GM13977 (cell line): ENCODE data around the gene SEC14L6.

ENCODE experiments used
- DNase-seq: peaks from one replicate; pipeline ENCODE4 v3.0.0; 2012; ENCODE audit warnings: low spot score
- in situ Hi-C: fragments of 300-500 bp; cut with MboI; formaldehyde crosslinking; loops from one replicate; pipeline ENCODE4 v1.12.0; 2022; ENCODE audit warnings: low sequenced_read_pairs, low pct_unique_long_range_greater_than_20kb, mixed read lengths, inconsistent platforms; ENCODE audit not compliant: unreplicated experiment
- TF ChIP-seq, protein P1 (sequence below): IDR thresholded peaks from 2 replicates; pipeline ENCODE4 v1.5.1; 2012; ENCODE audit warnings: mild to moderate bottlenecking, control low read depth; ENCODE audit not compliant: insufficient read depth; ENCODE audit errors: extremely low read depth, missing control alignments

The SEC14L6 gene

DNA sequence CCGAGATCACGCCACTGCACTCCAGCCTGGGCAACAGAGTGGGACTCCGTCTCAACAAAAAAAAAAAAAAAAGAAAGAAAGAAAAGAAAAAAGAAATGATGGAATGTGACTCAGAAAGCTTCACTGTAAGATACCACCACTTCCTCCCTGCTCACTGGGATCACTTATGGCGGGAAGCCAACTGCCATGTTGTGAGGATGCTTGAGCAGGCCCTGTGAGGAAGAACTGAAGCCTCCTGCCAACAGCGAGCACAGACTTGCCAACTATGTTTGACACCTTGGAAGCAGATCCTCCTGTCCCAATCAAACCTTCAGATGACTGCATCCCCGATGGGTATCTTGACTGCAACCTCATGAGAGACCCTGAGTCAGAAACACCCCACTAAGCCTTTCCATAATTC is 8.3 kb downstream of the SEC14L6 start:
- no peak for DNase-seq
- TF ChIP-seq, protein P1, sequence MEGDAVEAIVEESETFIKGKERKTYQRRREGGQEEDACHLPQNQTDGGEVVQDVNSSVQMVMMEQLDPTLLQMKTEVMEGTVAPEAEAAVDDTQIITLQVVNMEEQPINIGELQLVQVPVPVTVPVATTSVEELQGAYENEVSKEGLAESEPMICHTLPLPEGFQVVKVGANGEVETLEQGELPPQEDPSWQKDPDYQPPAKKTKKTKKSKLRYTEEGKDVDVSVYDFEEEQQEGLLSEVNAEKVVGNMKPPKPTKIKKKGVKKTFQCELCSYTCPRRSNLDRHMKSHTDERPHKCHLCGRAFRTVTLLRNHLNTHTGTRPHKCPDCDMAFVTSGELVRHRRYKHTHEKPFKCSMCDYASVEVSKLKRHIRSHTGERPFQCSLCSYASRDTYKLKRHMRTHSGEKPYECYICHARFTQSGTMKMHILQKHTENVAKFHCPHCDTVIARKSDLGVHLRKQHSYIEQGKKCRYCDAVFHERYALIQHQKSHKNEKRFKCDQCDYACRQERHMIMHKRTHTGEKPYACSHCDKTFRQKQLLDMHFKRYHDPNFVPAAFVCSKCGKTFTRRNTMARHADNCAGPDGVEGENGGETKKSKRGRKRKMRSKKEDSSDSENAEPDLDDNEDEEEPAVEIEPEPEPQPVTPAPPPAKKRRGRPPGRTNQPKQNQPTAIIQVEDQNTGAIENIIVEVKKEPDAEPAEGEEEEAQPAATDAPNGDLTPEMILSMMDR = no peak
- in situ Hi-C loops = no loop called here

DNA sequence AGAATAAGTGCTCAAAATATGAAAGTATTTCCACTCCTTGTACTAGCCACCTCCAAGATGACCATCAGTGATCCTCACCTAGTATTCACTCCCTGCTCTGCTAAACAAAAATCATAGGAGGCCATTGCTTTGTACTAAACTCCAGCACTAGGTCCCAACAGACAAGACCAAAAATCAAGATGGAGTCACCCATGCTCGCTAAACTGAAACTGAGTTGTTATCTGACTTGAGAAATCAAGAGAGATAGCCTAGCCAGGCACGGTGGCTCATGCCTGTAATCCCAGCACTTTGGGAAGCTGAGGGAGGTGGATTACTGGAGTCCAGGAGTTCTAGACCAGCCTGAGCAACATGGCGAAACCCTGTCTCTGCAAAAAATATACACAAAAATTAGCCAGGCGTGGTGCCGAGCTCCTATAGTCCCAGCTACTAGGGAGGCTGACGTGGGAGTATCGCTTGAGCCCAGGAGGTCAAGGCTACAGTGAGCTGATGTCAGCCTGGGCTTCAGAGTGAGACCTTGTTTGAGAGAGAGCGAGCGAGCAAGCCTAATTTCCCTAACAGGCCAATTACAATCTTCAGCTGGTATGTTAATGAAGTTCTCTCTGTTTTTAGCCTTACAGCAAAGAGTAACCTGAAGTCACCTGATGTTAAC is 9.3 kb downstream of the SEC14L6 start:
- in situ Hi-C loops = no loop called here
- no peak for DNase-seq
- TF ChIP-seq, protein P1 = no peak

DNA sequence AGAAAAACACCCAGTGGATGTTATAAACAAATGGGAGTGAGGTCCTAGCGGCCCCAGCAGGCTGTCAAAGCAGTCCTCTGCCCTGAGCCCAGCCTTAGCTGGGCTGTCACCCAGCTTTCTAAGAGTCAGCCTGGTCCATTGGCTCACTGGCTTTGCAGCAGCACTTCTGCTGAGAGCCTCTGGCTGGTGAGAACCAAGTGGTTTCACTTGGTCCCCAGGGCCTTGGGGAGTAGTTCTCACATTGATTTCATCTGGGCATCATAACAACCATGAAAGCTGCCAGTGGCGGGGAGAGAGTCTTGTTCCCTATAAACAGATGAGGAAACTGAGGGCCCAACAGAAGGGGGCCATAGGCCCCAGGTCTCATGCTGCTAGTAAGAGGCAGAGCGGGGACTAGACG is 11.4 kb downstream of the SEC14L6 start:
- TF ChIP-seq, protein P1 = no peak
- in situ Hi-C loops = no loop called here
- no peak for DNase-seq

DNA sequence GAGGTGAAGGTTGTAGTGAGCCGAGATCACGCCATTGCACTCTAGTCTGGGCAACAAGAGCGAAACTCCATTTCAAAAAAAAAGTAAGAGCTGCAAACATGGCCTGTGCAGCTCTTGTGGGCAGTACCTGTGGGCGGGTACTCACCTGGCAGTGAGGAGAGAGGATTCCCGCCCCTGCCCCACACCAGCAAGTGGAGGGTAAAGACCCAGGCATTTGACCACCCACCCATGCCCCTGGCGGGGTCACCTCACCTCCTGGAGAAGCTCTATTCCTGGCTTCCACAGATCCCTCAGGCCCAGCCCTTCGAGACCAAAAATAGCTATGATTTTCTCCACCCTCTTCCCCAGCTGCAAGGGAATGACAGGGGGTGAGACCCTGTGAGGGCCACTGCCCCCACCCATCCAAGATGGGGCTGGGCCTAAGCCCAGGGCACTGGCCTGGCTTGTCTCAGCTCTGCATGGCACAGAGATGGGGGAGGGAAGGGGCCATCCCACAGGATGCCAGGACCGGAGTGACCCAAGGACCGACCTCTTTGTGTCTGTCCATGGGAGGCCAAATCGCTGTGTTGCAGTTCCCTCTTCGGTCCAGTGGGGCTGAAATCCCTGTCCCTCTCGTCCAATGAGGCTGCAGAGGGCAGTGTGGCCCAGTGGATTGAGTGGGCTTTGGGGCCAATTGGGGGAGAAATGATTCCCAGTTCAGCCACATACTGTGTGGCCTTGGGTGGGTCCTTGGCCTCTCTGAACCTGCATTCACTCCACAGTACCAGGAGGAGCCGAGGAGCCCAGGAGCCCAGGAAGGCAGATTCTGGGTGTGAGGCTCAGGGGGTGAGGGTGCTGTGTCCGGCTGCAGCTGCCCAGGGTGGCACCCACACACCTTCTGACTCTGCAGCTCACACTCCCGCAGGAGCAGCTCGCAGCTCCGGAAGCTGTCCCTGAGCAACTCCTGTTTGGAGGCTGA is 14.6 kb downstream of the SEC14L6 start:
- in situ Hi-C loops = no loop called here
- TF ChIP-seq, protein P1 = no peak
- no peak for DNase-seq

DNA sequence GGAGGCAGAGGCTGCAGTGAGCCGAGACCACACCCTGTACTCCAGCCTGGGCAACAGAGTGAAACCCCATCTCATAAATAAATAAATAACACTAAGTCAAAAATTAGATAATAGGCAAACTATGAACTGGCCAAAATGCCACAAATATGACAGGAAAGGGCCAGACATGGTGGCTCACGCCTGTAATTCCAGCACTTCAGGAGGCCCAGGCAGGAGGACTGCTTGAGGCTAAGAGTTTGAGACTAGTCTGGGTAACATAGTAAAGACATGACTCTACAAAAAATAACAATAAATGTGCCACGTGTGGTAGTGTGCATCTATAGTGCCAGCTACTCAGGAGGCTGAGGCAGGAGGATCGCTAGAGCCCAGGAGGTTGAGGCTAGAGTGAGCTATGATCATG is 19.9 kb downstream of the SEC14L6 start:
- DNase-seq = no peak
- in situ Hi-C loops = no loop called here
- TF ChIP-seq, protein P1 = no peak

DNA sequence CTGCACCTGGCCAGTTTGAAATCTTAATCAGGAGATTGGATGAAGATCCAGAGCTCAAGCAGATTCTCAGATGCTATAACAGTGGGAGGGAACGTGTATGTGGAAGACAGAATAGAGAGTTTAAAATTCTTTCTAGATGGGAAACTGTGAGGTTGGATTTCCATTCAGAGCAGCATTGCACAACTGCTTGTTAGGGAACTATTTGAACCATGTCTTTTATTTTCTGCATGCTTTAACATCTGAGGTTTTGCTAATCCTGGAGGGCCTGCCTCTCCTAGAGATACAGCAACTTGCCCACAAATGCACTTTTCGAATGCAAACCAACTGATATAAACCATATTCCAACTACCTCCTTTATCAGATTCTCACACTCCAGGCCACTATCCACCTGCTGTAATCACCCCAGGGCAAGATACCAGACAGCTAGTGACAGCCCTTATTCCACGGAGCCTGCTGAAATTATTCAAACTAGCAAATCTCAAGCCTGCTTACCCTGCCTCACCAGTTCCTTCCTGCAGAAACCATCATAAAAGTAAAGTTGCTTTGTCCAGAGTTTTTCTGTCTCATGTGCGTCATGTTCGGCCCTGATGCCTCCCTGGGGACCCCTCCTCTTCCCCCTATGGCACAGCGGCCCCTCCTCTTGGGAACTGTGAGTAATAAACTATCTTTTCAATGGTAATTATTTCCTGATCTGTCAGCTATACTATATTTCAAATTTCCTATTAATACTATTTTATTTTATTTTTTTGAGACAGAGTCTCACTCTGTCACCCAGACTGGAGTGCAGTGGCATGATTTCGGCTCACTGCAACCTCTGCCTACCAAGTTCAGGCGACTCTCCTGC is 22.7 kb downstream of the SEC14L6 start:
- TF ChIP-seq, protein P1 = no peak
- DNase-seq = no peak
- in situ Hi-C loops = no loop called here
